CD4-positive, alpha-beta T cell treated with Interferon alpha-2 for 1 hour (primary cell): Measurements from ENCODE around the gene ANXA5.

Experiments used
- DNase-seq, 2 donors: peaks; one replicate each; pipeline ENCODE4 v3.0.0-alpha.2; 2020 to 2022

The ANXA5 gene

GRCh38 chr4:121633653-121634052 lies 63.1 kb downstream of the ANXA5 start:
- DNase-seq: no peak

GRCh38 chr4:121632636-121633035 lies 64.1 kb downstream of the ANXA5 start:
- no peak for DNase-seq
